IPS-18c (cell line): Measurements from ENCODE around the gene ARPC2.

ENCODE experiments used
- H3K4me3 ChIP-seq: 2 replicates; pipeline ENCODE4 v1.7.0; 2013; ENCODE audit warnings: low read depth, mild to moderate bottlenecking, low read length, moderate library complexity; ENCODE audit not compliant: insufficient read depth
- H3K9me3 ChIP-seq: one replicate; pipeline ENCODE4 v1.6.1; 2013; ENCODE audit warnings: mild to moderate bottlenecking, low read length, moderate library complexity; ENCODE audit not compliant: control insufficient read depth, insufficient read depth

The ARPC2 gene

GRCh38 chr2:218235017-218235416 is 18.0 kb downstream of the ARPC2 start:
- H3K9me3 ChIP-seq, result no peaks in the 10 kb centered on the region
- no peak overlapping the region for H3K4me3 ChIP-seq

GRCh38 chr2:218236829-218237228 is 19.8 kb downstream of the ARPC2 start:
- H3K4me3 ChIP-seq, result no peak overlapping the region

GRCh38 chr2:218238887-218239286 is 21.9 kb downstream of the ARPC2 start:
- H3K9me3 ChIP-seq, result no peaks in the 10 kb centered on the region
- H3K4me3 ChIP-seq, result no peak overlapping the region

More at GRCh38 chr2:218236829-218237228, 19.8 kb downstream of the ARPC2 start:
- H3K9me3 ChIP-seq, result no peaks in the 10 kb centered on the region

GRCh38 chr2:218244204-218244603 is 27.2 kb downstream of the ARPC2 start:
- Histone ChIP-seq H3K4me3 (no peak overlapping the region), H3K9me3 (no peaks in the 10 kb centered on the region)

- Histone ChIP-seq H3K4me3 (no peak overlapping the region), H3K9me3 (no peaks in the 10 kb centered on the region)
These were observed 27.7 kb downstream of the ARPC2 start for GRCh38 chr2:218244665-218245064.

GRCh38 chr2:218245214-218245613 is 28.2 kb downstream of the ARPC2 start:
- H3K9me3 ChIP-seq, result no peaks in the 10 kb centered on the region
- H3K4me3 ChIP-seq, result no peak overlapping the region

- H3K4me3 ChIP-seq, result no peak overlapping the region
- no peaks in the 10 kb centered on the region for H3K9me3 ChIP-seq
These were observed 32.7 kb downstream of the ARPC2 start for GRCh38 chr2:218249691-218250090.

GRCh38 chr2:218252509-218253231 is 35.7 kb downstream of the ARPC2 start:
- H3K4me3 ChIP-seq, result no peak overlapping the region
- no peaks in the 10 kb centered on the region for H3K9me3 ChIP-seq

GRCh38 chr2:218253232-218253625 is 36.2 kb downstream of the ARPC2 start:
- Histone ChIP-seq H3K4me3 (no peak overlapping the region), H3K9me3 (no peaks in the 10 kb centered on the region)

- no peaks in the 10 kb centered on the region for H3K9me3 ChIP-seq
These were observed 38.5 kb downstream of the ARPC2 start for GRCh38 chr2:218255446-218255845.

GRCh38 chr2:218256612-218257350 is 39.8 kb downstream of the ARPC2 start:
- no peak overlapping the region for H3K4me3 ChIP-seq
- H3K9me3 ChIP-seq, result no peaks in the 10 kb centered on the region

More at GRCh38 chr2:218255446-218255845, 38.5 kb downstream of the ARPC2 start:
- no peak overlapping the region for H3K4me3 ChIP-seq

- Histone ChIP-seq H3K4me3 (no peak overlapping the region), H3K9me3 (no peaks in the 10 kb centered on the region)
These were observed 40.5 kb downstream of the ARPC2 start for GRCh38 chr2:218257390-218257981.

GRCh38 chr2:218259099-218259961 is 42.3 kb downstream of the ARPC2 start:
- no peaks in the 10 kb centered on the region for H3K9me3 ChIP-seq
- H3K4me3 ChIP-seq, result no peak overlapping the region

- no peaks in the 10 kb centered on the region for H3K9me3 ChIP-seq
- H3K4me3 ChIP-seq, result no peak overlapping the region
These were observed 43.2 kb downstream of the ARPC2 start for GRCh38 chr2:218260166-218260565.

- no peaks in the 10 kb centered on the region for H3K9me3 ChIP-seq
- H3K4me3 ChIP-seq, result no peak within 1 kb of the TSS
These were observed 43.9 kb downstream of the ARPC2 start, which contains the start of gene GPBAR1 for GRCh38 chr2:218260742-218261422. Gene GPBAR1 (plus strand): TSS chr2:218261015. CDS start chr2:218262725, 1,710 bp downstream.

- Histone ChIP-seq H3K9me3 (no peaks in the 10 kb centered on the region), H3K4me3 (no peak overlapping the region)
These were observed 44.6 kb downstream of the ARPC2 start for GRCh38 chr2:218261423-218262236.
